ENCODE results near the gene LCE5A. TPM values are rescaled to one million over a fixed set of nuclear protein-coding genes. Genes with fewer than 3 reads are reported as not detected.

The LCE5A gene
- total and polyA plus RNA-seq, 10 of the 15 experiments (the other 5 are each of a cell fraction or from before 2014, with no cell fraction given) = not detected

- TF ChIP-seq CEBPZ (IDR thresholded peaks at IDR 0.05; ENCODE audit: low read depth, low read length) (no peak), FOS (IDR thresholded peaks at IDR 0.05; ENCODE audit: borderline replicate concordance, extremely low read depth, insufficient read length) (no peak), TAF1 (IDR thresholded peaks at IDR 0.05; ENCODE audit: borderline replicate concordance, low read depth, low read length) (no peak), CREB1 (IDR thresholded peaks at IDR 0.05; ENCODE audit: low read depth) (no peak), ASH2L (IDR thresholded peaks at IDR 0.05; ENCODE audit: borderline replicate concordance, low read depth) (no peak), MTA2 (IDR thresholded peaks at IDR 0.05; ENCODE audit: low read depth) (no peak), PAX8 (IDR thresholded peaks at IDR 0.05) (no peak), EED (IDR thresholded peaks at IDR 0.05; ENCODE audit: low read depth) (no peak), MYB (IDR thresholded peaks at IDR 0.05; ENCODE audit: borderline replicate concordance, low read depth, low read length) (no peak)
These were observed 9.2 kb downstream of the LCE5A start (continued) for GRCh38 chr1:152519851-152520250.

GRCh38 chr1:152520561-152521090, 10.0 kb downstream of the LCE5A start:
- no peak overlapping the region for H3K9ac ChIP-seq (ENCODE audit: control insufficient read depth, insufficient read depth, low read length)
- CTCF ChIA-PET = interaction anchor here (0.6 kb wide), 1 partner anchor 13 kb away, joined by 3 read pairs; no protein-coding TSS in a partner anchor
- intact Hi-C loops (cut with micrococcal nuclease; ENCODE audit: unreplicated experiment) = no loop called here
- POLR2A ChIA-PET = interaction anchor here (0.7 kb wide), 1 partner anchor 51 kb away, joined by 3 read pairs; no protein-coding TSS in a partner anchor
- no peaks in the 10 kb centered on the region for H3K9me3 ChIP-seq (replicated peaks; ENCODE audit: control insufficient read depth, insufficient read depth, low read length)
- H3K36me3 ChIP-seq (ENCODE audit: control insufficient read depth in 2 of 2, insufficient read depth in 2 of 2, low read length in 1 of 2) = no peaks in the 10 kb centered on the region
- no peaks in the 10 kb centered on the region; the same call in 1 of the 2 replicates for H4K20me1 ChIP-seq (ENCODE audit: control insufficient read depth, insufficient read depth)
- no peaks in the 10 kb centered on the region for H3K4me1 ChIP-seq (ENCODE audit: control insufficient read depth, insufficient read depth, low read length)
- no peak overlapping the region for H3K27ac ChIP-seq (ENCODE audit: control insufficient read depth, insufficient read depth)
- in situ Hi-C loops (cut with MboI) = no loop called here
- SMC1A ChIA-PET (ENCODE audit: uncharacterized antibody, unreplicated experiment) = interaction anchor here (1.3 kb wide), 1 partner anchor 62 kb away, joined by 4 read pairs; no protein-coding TSS in a partner anchor
- ATAC-seq (no peak), DNase-seq (ENCODE audit: low read depth, low spot score) (no peak), FAIRE-seq (no peak)
- 51% methylated on average over 4 of the region's 4 CpGs for WGBS (ENCODE audit: insufficient coverage, insufficient replicate concordance, low lambda C conversion rate, missing lambda C conversion rate)
- H3K4me3 ChIP-seq = no peak overlapping the region
- BruUV-seq (replicated peaks) = no TSS peak
- H3K27me3 ChIP-seq (replicated peaks in 1 of 2; ENCODE audit: control insufficient read depth in 2 of 2, insufficient read depth in 2 of 2, low read length in 1 of 2) = peaks cover under 1 to 16% of the 10 kb centered on the region in 2 experiments
- RAD21 ChIA-PET (ENCODE audit: unreplicated experiment) = no interaction called here
- no peak overlapping the region for H3K4me2 ChIP-seq (ENCODE audit: control insufficient read depth, insufficient read depth)
- H3K79me2 ChIP-seq (ENCODE audit: control insufficient read depth, insufficient read depth, low read length) = no peaks in the 10 kb centered on the region
- H2AFZ ChIP-seq (ENCODE audit: control insufficient read depth, low read depth, low read length) = no peak overlapping the region
- TF ChIP-seq ZNF274 (IDR thresholded peaks at IDR 0.05; ENCODE audit: insufficient read depth, insufficient read length) = no peak
- no peak for TF ChIP-seq ZNF687 (IDR thresholded peaks at IDR 0.05)
- TF ChIP-seq MEF2B (IDR thresholded peaks at IDR 0.05; ENCODE audit: partially characterized antibody, poor library complexity, severe bottlenecking) = no peak
- TF ChIP-seq SMAD1 (IDR thresholded peaks at IDR 0.05; ENCODE audit: low read depth, partially characterized antibody) = no peak
- TF ChIP-seq EP300 (IDR thresholded peaks at IDR 0.05; ENCODE audit: borderline replicate concordance in 1 of 2, control insufficient read depth in 1 of 2, low read depth in 2 of 2, low read length in 2 of 2) = no peak
- no peak for TF ChIP-seq NBN (IDR thresholded peaks at IDR 0.05)
- TF ChIP-seq EED (IDR thresholded peaks at IDR 0.05; ENCODE audit: low read depth) = no peak
- no peak for TF ChIP-seq IKZF2 (IDR thresholded peaks at IDR 0.05)
- TF ChIP-seq ZZZ3 (IDR thresholded peaks at IDR 0.05; ENCODE audit: control insufficient read depth, insufficient read length, low read depth) = no peak

Measured in GM12878 (cell line).